Measurements from ENCODE around the gene GSDMA. TPM values are rescaled to one million over a fixed set of nuclear protein-coding genes. Genes with fewer than 3 reads are reported as not detected.

The GSDMA gene
- total and polyA plus RNA-seq, 4 donors = 0.26 to 0.91 (median 0.33) TPM; not detected in 1

GRCh38 chr17:39972271-39972670 lies 9.5 kb downstream of the GSDMA start:
- H3K27ac ChIP-seq (ENCODE audit: low read depth in 1 of 2, low read length in 1 of 2) = no peak overlapping the region

GRCh38 chr17:39973496-39973895 lies 10.7 kb downstream of the GSDMA start:
- no peak for TF ChIP-seq CTCF (IDR thresholded peaks at IDR 0.05; ENCODE audit: control extremely low read depth, extremely low read depth)
- ATAC-seq (ENCODE audit: insufficient read depth, low FRiP score) (no peak), DNase-seq (no peak)
- Histone ChIP-seq H3K9ac (ENCODE audit: insufficient read depth in 1 of 2, low read length in 2 of 2) (no peak overlapping the region), H3K27ac (ENCODE audit: low read depth in 1 of 2, low read length in 1 of 2) (no peak overlapping the region), H3K36me3 (ENCODE audit: control insufficient read depth in 4 of 4, insufficient read depth in 4 of 4, low read length in 4 of 4) (no peaks in the 10 kb centered on the region), H3K27me3 (ENCODE audit: control insufficient read depth in 3 of 3, insufficient read depth in 3 of 3, low read length in 2 of 3) (peaks cover 0 to 9% (median 2%) of the 10 kb centered on the region in 3 donors), H3K9me3 (ENCODE audit: control insufficient read depth in 4 of 4, insufficient read depth in 3 of 4, low read length in 3 of 4) (no peaks in the 10 kb centered on the region), H3K4me3 (no peak overlapping the region), H3K4me1 (ENCODE audit: control insufficient read depth in 5 of 5, insufficient read depth in 5 of 5, low read length in 5 of 5) (peaks cover 0 to 2% (median 0%) of the 10 kb centered on the region in 5 donors)
- WGBS, 2 donors = 86 to 93% methylated on average over 2 of the region's 2 CpGs

More at GRCh38 chr17:39972271-39972670, 9.5 kb downstream of the GSDMA start:
- ATAC-seq (ENCODE audit: insufficient read depth, low FRiP score) = no peak
- H3K9ac ChIP-seq (ENCODE audit: insufficient read depth in 1 of 2, low read length in 2 of 2) = no peak overlapping the region
- WGBS, 2 donors = 32 to 46% methylated on average over 3 of the region's 3 CpGs
- H3K4me1 ChIP-seq (ENCODE audit: control insufficient read depth in 5 of 5, insufficient read depth in 5 of 5, low read length in 5 of 5) = peaks cover 0 to 2% (median 0%) of the 10 kb centered on the region in 5 donors
- no peak for DNase-seq
- no peaks in the 10 kb centered on the region for H3K9me3 ChIP-seq (ENCODE audit: control insufficient read depth in 4 of 4, insufficient read depth in 3 of 4, low read length in 3 of 4)
- no peak overlapping the region for H3K4me3 ChIP-seq
- peaks cover 0 to 9% (median 2%) of the 10 kb centered on the region in 3 donors for H3K27me3 ChIP-seq (ENCODE audit: control insufficient read depth in 3 of 3, insufficient read depth in 3 of 3, low read length in 2 of 3)
- no peaks in the 10 kb centered on the region for H3K36me3 ChIP-seq (ENCODE audit: control insufficient read depth in 4 of 4, insufficient read depth in 4 of 4, low read length in 4 of 4)
- no peak for TF ChIP-seq CTCF (IDR thresholded peaks at IDR 0.05; ENCODE audit: control extremely low read depth, extremely low read depth)

- 80 to 90% methylated on average over 5 of the region's 5 CpGs for WGBS, 2 donors
- no peak overlapping the region for H3K4me3 ChIP-seq
- no peak for ATAC-seq (ENCODE audit: insufficient read depth, low FRiP score)
Observed at GRCh38 chr17:39974433-39974832, 11.6 kb downstream of the GSDMA start.

More at GRCh38 chr17:39974433-39974832, 11.6 kb downstream of the GSDMA start:
- Histone ChIP-seq H3K4me1 (ENCODE audit: control insufficient read depth in 5 of 5, insufficient read depth in 5 of 5, low read length in 5 of 5) (peaks cover 0 to 2% (median 0%) of the 10 kb centered on the region in 5 donors), H3K27me3 (ENCODE audit: control insufficient read depth in 3 of 3, insufficient read depth in 3 of 3, low read length in 2 of 3) (peaks cover 0 to 9% (median 2%) of the 10 kb centered on the region in 3 donors), H3K36me3 (ENCODE audit: control insufficient read depth in 4 of 4, insufficient read depth in 4 of 4, low read length in 4 of 4) (no peaks in the 10 kb centered on the region), H3K9me3 (ENCODE audit: control insufficient read depth in 4 of 4, insufficient read depth in 3 of 4, low read length in 3 of 4) (no peaks in the 10 kb centered on the region), H3K9ac (ENCODE audit: insufficient read depth in 1 of 2, low read length in 2 of 2) (no peak overlapping the region), H3K27ac (ENCODE audit: low read depth in 1 of 2, low read length in 1 of 2) (no peak overlapping the region)
- DNase-seq = no peak
- TF ChIP-seq CTCF (IDR thresholded peaks at IDR 0.05; ENCODE audit: control extremely low read depth, extremely low read depth) = no peak

Data from lung (tissue), 12 donors.